ENCODE measurements around the gene NPPA. TPM values are rescaled to one million over a fixed set of nuclear protein-coding genes. Genes with fewer than 3 reads are reported as not detected.
A peak's percentile ranks its signal among the peaks of the same experiment; 100 is the strongest.

NPPA gene
- total and polyA plus RNA-seq, 9 of the 15 experiments (the other 6 are each of a cell fraction or from before 2014, with no cell fraction given) = not detected

- no peak for TF ChIP-seq E2F6 (IDR thresholded peaks at IDR 0.05; ENCODE audit: borderline replicate concordance in 1 of 2, extremely low read depth in 1 of 2, insufficient read depth in 1 of 2, insufficient read length in 1 of 2, low read depth in 1 of 2, low read length in 1 of 2, poor library complexity in 1 of 2, severe bottlenecking in 1 of 2)
- TF ChIP-seq, protein P1, sequence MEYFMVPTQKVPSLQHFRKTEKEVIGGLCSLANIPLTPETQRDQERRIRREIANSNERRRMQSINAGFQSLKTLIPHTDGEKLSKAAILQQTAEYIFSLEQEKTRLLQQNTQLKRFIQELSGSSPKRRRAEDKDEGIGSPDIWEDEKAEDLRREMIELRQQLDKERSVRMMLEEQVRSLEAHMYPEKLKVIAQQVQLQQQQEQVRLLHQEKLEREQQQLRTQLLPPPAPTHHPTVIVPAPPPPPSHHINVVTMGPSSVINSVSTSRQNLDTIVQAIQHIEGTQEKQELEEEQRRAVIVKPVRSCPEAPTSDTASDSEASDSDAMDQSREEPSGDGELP (CRISPR knock-in tag; IDR thresholded peaks at IDR 0.05; ENCODE audit: borderline replicate concordance) = peak; percentile 60; the same call in 1 of the 2 replicates
- no peak for TF ChIP-seq ETV5 (CRISPR knock-in tag; IDR thresholded peaks at IDR 0.05; ENCODE audit: low read depth)
- peak; percentile 56; the same call in 1 of the 2 replicates for TF ChIP-seq MECOM (CRISPR knock-in tag; IDR thresholded peaks at IDR 0.05)
- no peak for TF ChIP-seq YBX1 (IDR thresholded peaks at IDR 0.05)
- TF ChIP-seq ZNF583 (CRISPR knock-in tag; IDR thresholded peaks at IDR 0.05) = no peak
- TF ChIP-seq STAG1 (CRISPR knock-in tag; IDR thresholded peaks at IDR 0.05; ENCODE audit: borderline replicate concordance) = peak; percentile 99
- no peak for TF ChIP-seq MYC (IDR thresholded peaks at IDR 0.05; ENCODE audit: low read depth, low read length)
- TF ChIP-seq MYC (CRISPR knock-in tag; IDR thresholded peaks at IDR 0.05; ENCODE audit: borderline replicate concordance, low read depth) = no peak
- no peak for TF ChIP-seq SREBF2 (CRISPR knock-in tag; IDR thresholded peaks at IDR 0.05)
- no peak for TF ChIP-seq ZNF589 (CRISPR knock-in tag; IDR thresholded peaks at IDR 0.05; ENCODE audit: low read depth)
- TF ChIP-seq, protein P2, sequence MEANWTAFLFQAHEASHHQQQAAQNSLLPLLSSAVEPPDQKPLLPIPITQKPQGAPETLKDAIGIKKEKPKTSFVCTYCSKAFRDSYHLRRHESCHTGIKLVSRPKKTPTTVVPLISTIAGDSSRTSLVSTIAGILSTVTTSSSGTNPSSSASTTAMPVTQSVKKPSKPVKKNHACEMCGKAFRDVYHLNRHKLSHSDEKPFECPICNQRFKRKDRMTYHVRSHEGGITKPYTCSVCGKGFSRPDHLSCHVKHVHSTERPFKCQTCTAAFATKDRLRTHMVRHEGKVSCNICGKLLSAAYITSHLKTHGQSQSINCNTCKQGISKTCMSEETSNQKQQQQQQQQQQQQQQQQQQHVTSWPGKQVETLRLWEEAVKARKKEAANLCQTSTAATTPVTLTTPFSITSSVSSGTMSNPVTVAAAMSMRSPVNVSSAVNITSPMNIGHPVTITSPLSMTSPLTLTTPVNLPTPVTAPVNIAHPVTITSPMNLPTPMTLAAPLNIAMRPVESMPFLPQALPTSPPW (CRISPR knock-in tag; IDR thresholded peaks at IDR 0.05) = no peak
These were observed 9.0 kb downstream of the NPPA start (continued) for GRCh38 chr1:11838349-11839272.

Measured in K562 (cell line).